ENCODE results near the gene MPC2. TPM values are rescaled to one million over a fixed set of nuclear protein-coding genes. Genes with fewer than 3 reads are reported as not detected.

The MPC2 gene
- total RNA-seq, 1 donor from 2014 or later: 49.6 TPM

- H3K4me1 ChIP-seq: no peaks in the 10 kb centered on the region
- intact Hi-C loops (cut with DNase I): no loop called here
- H3K36me3 ChIP-seq: peaks cover 31% of the 10 kb centered on the region
- no peak for TF ChIP-seq CTCF (IDR thresholded peaks at IDR 0.05)
- no peak overlapping the region for H3K27ac ChIP-seq
- ATAC-seq (no peak), DNase-seq (no peak)
- no peaks in the 10 kb centered on the region for H3K9me3 ChIP-seq
- H3K4me3 ChIP-seq: no peak overlapping the region
- no peaks in the 10 kb centered on the region for H3K27me3 ChIP-seq (ENCODE audit: low read depth)
Measured at GRCh38 chr1:167955915-167956314, 19.0 kb upstream of the MPC2 start.

- Histone ChIP-seq H3K4me3 (no peak overlapping the region), H3K9me3 (no peaks in the 10 kb centered on the region), H3K4me1 (peaks cover 11% of the 10 kb centered on the region), H3K36me3 (peaks cover 31% of the 10 kb centered on the region), H3K27ac (no peak overlapping the region), H3K27me3 (ENCODE audit: low read depth) (no peaks in the 10 kb centered on the region)
- TF ChIP-seq CTCF (IDR thresholded peaks at IDR 0.05): no peak
- no peak for ATAC-seq
- DNase-seq: no peak
- intact Hi-C loops (cut with DNase I): no loop called here
Measured at GRCh38 chr1:167950569-167950968, 13.7 kb upstream of the MPC2 start.

GRCh38 chr1:167949785-167950184 lies 12.9 kb upstream of the MPC2 start:
- intact Hi-C loops (cut with DNase I): no loop called here
- no peaks in the 10 kb centered on the region for H3K27me3 ChIP-seq (ENCODE audit: low read depth)
- H3K4me1 ChIP-seq: peaks cover 11% of the 10 kb centered on the region

GRCh38 chr1:167947733-167948132 lies 10.9 kb upstream of the MPC2 start:
- ATAC-seq (no peak), DNase-seq (no peak)
- Histone ChIP-seq H3K27ac (no peak overlapping the region), H3K4me1 (peaks cover 11% of the 10 kb centered on the region), H3K27me3 (ENCODE audit: low read depth) (no peaks in the 10 kb centered on the region), H3K4me3 (no peak overlapping the region), H3K36me3 (peaks cover 8% of the 10 kb centered on the region), H3K9me3 (no peaks in the 10 kb centered on the region)
- TF ChIP-seq CTCF (IDR thresholded peaks at IDR 0.05): no peak
- intact Hi-C loops (cut with DNase I): no loop called here

More at GRCh38 chr1:167949785-167950184, 12.9 kb upstream of the MPC2 start:
- no peak for ATAC-seq
- Histone ChIP-seq H3K9me3 (no peaks in the 10 kb centered on the region), H3K36me3 (peaks cover 29% of the 10 kb centered on the region), H3K27ac (no peak overlapping the region), H3K4me3 (no peak overlapping the region)
- DNase-seq: no peak
- no peak for TF ChIP-seq CTCF (IDR thresholded peaks at IDR 0.05)

- H3K4me1 ChIP-seq: peaks cover 10% of the 10 kb centered on the region
- TF ChIP-seq CTCF (IDR thresholded peaks at IDR 0.05): no peak
Measured at GRCh38 chr1:167943541-167943940, 6.7 kb upstream of the MPC2 start.

GRCh38 chr1:167940264-167940663 lies 3.4 kb upstream of the MPC2 start:
- H3K27me3 ChIP-seq (ENCODE audit: low read depth): no peaks in the 10 kb centered on the region
- no peak for ATAC-seq
- intact Hi-C loops (cut with DNase I): no loop called here
- no peak for DNase-seq
- no peaks in the 10 kb centered on the region for H3K9me3 ChIP-seq
- peaks cover 17% of the 10 kb centered on the region for H3K4me1 ChIP-seq
- H3K27ac ChIP-seq: no peak overlapping the region
- H3K4me3 ChIP-seq: no peak overlapping the region
- no peaks in the 10 kb centered on the region for H3K36me3 ChIP-seq
- TF ChIP-seq CTCF (IDR thresholded peaks at IDR 0.05): no peak

More at GRCh38 chr1:167943541-167943940, 6.7 kb upstream of the MPC2 start:
- ATAC-seq (no peak), DNase-seq (no peak)
- intact Hi-C loops (cut with DNase I): no loop called here
- Histone ChIP-seq H3K36me3 (no peaks in the 10 kb centered on the region), H3K9me3 (no peaks in the 10 kb centered on the region), H3K4me3 (no peak overlapping the region), H3K27ac (no peak overlapping the region), H3K27me3 (ENCODE audit: low read depth) (no peaks in the 10 kb centered on the region)

All from lower lobe of right lung (tissue), 2 donors.